Non-pigmented ciliary epithelial cell (primary cell): ENCODE data around the gene PIP5K1C.
"Not testable (repeated sequence)": the region's sequence is repeated elsewhere in the genome, so short reads cannot be mapped to it uniquely, and the experiment has no call there.

Experiments used
- DNase-seq: peaks from one replicate; pipeline ENCODE4 v3.0.0-alpha.2; 2010; ENCODE audit warnings: low read depth

Gene PIP5K1C

DNA sequence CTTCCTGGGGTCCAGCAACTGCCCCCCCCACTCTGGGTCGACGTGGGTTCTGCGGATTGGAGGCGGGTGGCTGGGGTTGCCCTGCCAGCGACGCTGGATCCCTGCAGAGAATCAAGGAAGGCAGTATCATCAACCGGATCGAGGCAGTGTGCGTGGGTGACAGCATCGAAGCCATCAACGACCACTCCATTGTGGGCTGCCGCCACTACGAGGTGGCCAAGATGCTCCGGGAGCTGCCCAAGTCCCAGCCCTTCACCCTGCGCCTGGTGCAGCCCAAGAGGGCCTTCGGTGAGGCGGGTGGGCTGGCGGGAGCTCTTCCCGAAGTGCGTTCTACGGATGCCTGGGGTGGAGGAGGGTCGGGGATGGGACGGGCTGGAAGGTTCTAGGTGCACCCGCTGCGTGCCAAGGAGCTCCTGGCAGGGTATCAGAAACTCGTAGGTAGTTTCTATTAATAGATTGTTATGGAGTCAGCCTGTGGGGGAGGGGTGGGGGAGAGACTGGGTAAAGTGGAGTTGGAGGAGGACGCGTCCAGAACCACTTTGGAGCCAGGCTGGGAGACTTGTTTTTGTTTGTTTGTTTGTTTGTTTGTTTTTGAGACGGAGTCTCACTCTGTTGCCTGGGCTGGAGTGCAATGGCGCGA, 113.4 kb downstream of the PIP5K1C start:
- no peak for DNase-seq

DNA sequence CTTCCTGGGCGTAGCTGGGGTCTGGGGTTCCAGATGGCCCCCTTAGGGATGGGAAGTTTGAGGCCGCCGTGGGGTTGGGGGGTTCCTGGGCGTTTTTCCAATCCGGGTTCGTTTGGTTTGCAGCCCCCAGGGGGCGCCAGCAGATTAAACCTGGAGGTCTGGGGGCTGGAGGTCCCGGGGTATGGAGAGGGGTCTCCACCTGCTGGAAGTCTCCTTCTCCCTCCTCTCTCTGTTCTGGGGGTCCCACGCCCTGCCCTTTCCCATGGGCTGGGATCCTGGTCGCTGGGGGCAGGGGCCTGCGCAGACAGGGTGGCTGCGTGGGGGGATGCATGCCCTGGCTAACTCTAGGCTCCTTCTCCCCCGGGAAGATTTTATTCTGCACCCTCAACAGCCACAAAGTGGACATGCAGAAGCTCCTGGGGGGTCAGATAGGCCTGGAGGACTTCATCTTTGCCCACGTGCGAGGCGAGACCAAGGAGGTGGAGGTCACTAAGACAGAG, 114.1 kb downstream of the PIP5K1C start:
- DNase-seq = no peak

DNA sequence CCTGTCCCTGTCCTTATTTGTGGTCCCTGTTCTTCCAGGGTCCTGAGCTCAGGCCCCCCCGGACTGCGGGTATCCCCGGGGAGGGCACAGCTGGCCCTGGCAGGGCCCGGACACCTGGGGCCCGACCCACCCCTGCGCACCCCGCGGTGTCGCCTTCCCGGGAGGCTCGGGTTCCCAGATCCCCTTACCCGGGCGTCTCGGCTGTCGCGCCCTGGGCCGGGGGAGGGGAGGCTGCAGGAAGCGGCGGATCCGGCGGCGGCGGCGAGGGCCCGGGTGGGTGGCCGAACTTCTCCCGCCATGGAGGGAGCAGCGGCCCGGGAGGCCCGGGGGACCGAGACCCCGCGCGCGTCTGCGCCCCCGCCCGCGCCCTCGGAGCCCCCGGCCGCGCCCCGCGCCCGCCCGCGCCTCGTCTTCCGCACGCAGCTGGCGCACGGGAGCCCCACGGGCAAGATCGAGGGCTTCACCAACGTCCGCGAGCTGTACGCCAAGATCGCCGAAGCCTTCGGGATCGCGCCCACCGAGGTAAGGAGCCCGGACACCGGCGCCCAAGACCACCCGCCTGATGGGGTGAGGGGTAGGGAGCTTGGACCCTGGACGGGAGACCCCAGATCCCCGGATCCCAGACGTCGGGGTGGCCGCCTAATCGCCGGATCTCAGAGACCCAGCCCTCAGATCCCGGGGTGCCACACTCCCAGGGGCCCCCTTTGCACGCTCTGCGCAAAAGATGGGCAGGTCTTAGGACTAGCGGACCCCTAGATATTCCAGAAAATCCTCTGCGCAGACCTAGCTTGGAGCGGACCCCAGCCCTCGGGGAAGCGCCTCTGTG, 114.8 kb downstream of the PIP5K1C start, which contains the start of gene GIPC3:
Gene GIPC3, plus strand, starts transcription at position 178 of the 826 bp plus-strand sequence. Its CDS starts 120 bp downstream, at position 298.
- no peak for DNase-seq

DNA sequence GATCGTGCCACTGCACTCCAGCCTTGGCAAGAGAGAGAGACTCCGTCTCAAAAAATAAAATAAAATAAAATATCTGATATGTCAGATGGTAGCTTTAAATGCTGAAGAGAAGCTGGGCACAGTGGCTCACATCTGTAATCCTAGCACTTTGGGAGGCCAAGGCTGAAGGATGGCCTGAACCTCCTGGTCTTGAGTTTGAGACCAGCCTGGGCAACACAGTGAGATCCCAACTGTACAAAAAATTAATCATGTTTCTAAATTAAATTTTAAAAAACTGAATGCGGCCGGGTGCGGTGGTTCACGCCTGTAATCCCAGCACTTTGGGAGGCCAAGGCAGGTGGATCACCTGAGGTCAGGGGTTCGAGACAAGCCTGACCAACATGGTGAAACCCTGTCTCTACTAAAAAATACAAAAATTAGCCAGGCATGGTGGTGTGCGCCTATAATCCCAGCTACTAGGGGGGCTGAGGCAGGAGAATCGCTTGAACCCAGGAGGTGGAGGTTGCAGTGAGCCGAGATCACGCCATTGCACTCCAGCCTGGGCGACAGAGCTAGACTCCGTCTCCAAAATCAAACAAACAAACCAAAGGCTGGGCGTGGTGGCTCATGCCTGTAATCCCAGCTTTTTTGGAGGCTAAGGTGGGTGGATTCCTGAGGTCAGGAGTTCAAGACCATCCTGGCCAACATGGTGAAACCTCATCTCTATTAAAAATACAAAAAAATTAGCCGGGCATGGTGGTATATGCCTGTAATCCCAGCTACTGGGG, 116.0 kb downstream of the PIP5K1C start:
- not testable (repeated sequence) for DNase-seq

DNA sequence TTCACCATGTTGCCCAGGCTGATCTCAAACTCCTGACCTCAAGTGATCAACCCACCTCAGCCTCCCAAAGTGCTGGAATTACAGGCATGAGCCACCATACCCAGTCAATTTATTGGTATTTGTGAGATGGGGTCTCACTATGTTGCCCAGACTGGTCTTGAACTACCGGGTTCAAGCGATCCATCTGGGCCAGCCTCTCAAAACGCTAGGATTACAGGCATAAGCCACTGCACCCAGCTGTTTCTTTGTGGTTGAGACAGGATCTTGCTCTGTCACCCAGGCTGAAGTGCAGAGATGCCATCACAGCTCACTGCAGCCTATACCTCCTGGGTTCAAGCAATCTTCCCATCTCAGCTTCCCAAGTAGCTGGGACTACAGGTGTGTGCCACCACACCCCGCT, 118.5 kb downstream of the PIP5K1C start:
- not testable (repeated sequence) for DNase-seq
